Activated T-cell treated with anti-CD3 and anti-CD28 coated beads for 4 hours (primary cell): ENCODE results near the gene CAMTA1.

ENCODE experiments used
- DNase-seq: peaks from one replicate; pipeline ENCODE4 v3.0.0-alpha.2; 2020

CAMTA1 gene

DNA sequence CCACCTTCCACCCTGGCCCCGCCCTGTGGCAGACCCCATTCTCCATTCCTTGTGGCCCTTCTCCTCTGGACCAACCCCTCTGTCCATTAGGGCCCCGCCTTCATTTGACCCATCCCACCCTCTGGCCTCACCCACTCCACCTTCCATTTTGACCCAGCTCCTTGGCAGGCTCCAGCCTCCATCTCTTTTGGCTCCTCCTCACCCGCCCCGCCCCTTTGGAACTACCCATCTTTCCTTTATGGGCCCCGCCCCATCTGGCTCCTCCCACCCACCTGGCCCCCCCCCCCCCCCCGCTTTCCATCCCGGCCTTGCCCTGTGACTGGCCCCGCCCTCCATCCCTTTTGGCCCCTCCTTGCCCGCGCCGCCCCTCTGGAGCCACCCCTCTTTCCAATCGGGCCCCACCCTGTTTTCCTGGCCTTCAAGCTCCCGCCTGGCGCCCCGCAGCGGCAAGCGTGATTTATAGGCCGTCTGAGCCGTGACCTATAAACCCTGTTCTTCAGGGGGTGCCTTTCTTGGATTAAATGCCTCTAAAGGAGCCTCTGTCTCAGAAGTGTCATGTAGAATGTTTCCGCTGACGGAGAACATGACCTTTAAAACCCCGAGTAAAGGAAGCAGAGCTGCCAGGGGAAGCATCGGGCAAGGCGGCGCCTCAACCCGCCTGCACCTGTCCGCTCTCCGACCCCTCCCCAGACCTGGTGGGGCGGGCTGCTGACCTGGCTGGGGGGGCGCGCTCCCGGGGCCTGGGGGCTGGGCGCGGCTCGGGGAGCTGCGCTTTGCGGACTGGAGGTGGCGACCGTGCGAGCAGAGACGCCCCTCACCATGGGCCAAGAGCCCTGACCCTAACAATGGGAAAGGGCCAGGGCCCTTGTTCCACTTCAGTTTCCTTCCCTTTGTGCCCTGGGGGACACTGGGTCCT lies 178.0 kb downstream of the CAMTA1 start:
- peak; percentile 32 for DNase-seq

DNA sequence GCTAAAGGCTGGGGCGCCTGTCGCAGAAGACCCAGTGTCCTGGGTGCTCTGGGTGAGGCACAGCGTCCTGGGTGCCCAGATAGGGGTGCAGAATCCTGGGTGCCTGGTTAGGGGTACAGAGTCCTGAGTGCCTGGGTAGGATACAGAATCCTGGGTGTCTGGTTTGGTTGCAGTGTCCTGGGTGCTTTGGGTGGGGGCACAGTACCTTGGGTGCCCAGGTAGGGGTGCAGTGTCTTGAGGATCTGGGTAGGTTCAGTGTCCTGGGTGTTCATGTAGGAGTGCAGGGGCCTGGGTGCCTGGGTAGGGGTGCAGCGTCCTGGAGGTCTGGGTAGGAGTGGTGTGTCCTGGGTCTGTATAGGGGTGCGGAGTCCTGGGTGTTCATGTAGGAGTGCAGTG lies 178.7 kb downstream of the CAMTA1 start:
- no peak for DNase-seq

DNA sequence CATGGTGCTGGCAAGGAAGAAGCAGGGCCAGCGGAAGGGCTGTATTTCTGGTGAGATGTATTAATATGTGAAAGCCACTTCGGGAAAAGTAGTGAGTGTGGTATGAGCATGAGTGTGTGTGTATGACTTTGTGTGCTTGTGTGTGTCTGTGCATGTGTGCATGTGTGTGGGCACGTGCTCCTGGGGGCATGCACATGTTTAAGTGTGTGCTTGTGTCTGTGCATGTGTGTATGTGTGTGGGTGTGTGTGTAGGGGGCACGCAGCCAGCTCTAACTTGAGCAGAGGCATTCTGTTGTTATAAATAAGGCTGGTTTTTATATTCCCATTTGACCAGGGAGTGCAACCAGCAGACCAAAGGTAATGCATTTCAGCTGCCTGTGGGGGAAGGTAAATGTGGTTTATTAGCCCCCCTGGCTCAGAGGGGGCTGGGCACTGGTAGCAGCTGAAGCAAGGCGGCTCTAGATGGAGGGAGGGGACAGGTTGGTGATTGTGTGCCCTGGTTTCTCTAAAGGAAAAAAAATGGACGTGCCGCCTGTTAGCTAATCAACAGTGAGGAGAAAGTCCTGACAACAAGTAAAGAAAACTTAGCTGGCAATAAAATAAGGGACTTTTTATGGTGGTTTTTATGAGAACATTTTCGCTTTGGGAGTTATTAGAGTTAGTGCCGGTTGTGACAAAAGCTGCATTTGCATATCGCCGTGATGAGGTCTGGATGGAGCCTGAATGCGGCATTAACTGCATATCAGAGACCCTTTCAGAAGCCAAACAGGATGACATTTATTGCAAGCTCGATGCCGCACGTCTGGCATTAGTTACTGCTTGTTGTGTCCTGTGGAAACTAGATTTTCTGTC lies 180.1 kb downstream of the CAMTA1 start:
- no peak for DNase-seq

DNA sequence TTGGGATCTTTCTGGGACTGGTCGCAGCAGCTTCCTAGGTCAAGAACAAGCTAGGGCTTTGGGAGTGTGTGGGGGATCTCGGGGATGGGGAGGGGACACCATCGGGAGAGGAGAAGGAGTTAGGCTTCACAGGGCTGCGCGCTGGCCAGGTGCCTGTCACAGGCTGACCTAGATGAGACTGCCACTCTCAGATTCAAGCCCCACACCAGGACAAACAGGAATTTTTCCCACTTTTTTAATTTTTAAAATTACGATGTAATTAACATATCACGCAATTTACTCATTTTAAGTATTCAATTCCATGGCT lies 180.6 kb downstream of the CAMTA1 start:
- DNase-seq: no peak

DNA sequence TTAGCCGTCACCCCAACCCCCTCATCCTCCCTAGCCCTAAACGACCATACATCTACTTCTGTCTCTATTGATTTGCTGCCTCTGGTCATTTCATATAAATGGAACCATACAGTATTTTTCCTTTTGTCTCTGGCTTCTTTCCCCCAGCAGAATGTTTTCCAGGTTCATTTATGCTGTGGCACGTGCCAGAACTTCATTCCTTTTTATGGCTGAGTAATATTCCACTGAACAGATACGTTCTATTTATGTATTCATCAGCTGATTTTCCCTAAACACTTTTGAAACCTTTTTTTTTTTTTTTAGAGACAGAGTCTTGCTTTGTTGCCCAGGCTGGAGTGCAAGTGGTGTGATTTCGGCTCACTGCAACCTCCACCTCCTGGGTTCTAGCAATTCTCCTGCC lies 181.1 kb downstream of the CAMTA1 start:
- DNase-seq: no peak

DNA sequence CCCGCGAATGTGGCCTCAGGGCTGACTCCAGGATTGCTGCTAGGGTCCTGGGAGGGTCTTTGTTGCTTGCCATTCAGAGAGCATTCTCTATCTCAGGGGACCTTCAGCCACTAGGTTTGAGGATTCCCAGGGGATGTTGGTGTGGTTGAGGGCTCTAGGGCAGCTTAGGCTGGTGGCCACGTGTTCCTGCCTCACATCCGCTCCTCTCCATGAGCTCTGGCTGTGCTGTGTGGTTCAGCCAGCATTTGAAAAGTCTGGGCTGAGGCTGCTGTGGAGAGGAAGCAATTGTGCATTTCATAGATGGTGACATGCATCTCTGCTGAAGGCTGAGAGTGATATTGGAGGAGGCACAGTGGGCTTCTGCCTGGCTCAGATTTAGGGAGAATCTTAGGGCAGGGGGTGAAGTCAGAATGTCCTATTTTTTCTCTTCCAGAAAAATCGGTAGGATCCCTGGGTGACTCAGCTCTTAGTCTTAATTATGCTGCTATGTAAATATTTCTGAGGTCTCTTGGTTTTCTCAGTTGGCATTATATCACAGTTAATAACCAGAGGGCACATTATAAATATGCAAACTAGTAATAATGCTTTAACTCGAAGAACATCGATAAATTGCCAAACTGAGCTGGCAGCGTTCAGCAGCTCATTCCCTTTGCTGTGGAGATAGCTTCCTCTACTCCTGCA lies 182.3 kb downstream of the CAMTA1 start:
- DNase-seq: no peak

DNA sequence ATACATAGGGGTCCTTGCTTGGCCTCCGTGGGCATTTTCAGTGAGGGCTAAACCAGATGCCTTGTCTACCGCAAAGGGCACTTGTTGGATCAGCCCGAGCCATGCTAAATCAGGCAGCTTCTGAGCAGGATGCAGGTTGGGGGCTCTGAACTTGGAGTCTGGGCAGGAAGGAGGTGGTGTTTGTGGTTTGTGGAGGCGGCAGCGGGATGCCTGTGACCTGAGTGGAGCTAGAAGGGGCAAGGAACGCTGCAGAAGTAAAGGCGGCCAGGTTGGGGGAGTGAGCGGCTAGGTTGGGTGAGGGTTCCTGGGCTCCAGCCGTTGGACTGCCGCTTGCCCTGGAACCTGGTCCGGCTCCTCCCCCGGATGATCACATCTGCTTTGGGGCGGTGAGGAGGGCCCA lies 183.9 kb downstream of the CAMTA1 start:
- DNase-seq: no peak

DNA sequence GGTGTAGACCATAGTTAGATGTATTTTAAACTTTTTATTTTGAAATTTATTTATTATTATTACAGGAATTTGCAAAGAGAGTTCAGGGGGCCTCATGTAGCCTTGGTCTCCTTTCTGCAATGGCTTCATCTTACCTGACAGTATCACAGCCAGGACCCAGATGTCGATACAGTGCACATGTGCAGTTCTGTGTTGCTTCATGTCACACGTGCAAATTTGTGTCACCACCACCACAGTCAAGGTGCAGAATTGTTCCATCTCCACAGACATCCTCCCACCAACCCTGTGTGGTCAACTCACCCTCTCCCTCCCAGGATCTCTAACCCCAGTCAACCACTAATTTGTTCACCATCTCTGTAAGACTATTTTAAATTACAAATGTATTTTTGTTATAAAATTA lies 184.5 kb downstream of the CAMTA1 start:
- no peak for DNase-seq

DNA sequence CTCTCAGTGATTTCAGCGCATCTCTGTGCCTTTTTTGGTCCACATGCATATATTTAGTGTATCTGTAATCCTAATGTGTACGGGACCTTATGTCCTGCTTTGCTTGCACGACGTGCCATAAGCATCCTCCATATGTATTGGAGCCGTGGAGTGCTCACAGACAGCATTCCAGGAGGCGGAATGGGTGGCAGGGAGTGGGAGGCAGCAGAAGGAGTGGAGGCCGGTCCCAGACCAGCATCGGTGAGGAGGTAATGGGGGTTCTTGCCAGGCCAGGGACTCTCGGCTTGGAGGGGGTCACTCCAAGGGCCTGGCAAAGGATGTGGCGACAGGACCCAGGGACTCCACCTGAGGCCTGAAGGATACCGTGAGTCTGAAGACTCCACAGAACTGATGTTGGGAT lies 185.0 kb downstream of the CAMTA1 start:
- no peak for DNase-seq

DNA sequence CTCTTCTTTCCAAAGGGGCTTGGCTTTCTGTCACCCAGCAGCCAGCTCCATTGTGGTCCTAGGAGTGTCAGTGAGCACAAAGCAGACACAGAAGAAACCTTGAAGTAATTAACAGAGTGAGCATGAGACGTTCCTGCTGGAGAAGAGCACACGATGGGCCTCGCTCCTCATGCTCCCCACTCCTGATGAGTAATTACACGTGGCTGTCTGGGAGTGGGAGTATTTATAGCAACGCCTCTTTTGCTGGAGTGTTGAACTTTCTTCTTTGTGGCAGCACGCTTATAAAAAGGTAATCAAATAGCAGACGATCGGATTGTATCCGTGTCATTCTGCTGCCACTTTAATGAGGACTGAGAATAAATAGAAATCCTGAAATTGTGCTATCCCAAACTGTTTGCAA lies 185.8 kb downstream of the CAMTA1 start:
- no peak for DNase-seq

DNA sequence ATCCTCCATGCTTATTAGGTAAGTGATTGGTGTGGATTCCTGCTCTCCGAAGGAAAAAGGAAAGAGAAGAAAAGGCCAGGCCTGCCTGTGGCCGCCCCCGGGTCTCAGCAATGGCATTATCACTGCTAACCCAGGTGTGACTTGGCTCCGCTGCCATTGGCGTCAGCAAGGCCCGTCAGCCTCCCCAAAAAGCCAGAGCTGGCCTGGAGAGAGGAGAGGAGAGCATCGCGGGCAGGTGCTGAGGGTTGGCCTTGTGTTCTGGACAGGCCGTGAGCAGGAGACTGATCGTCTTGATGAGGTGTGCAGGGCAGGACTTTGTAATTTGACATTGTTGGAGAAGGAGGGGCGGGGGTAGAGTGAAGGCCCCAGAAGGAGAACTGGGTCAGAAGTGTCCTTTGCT lies 186.4 kb downstream of the CAMTA1 start:
- DNase-seq: no peak

DNA sequence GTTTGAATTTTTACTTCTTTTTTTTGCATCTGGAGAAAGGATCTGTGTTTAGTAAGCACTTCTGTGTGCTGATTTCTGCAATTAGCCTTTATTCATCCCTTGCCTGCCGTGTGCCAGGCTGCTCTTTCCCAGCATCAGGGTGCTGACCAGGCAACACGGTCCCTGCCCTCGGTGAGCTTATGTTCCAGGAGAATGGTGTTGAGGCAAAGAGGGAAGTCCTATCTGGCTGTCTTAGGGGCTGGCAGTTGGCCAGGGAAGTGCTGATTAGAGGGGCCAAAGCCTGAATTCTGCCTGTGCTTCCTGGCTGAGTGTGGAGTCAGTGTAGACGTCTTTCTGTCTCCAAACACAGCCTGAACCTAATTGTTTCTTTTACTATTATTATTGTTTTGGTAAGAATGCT lies 187.1 kb downstream of the CAMTA1 start:
- DNase-seq: no peak

DNA sequence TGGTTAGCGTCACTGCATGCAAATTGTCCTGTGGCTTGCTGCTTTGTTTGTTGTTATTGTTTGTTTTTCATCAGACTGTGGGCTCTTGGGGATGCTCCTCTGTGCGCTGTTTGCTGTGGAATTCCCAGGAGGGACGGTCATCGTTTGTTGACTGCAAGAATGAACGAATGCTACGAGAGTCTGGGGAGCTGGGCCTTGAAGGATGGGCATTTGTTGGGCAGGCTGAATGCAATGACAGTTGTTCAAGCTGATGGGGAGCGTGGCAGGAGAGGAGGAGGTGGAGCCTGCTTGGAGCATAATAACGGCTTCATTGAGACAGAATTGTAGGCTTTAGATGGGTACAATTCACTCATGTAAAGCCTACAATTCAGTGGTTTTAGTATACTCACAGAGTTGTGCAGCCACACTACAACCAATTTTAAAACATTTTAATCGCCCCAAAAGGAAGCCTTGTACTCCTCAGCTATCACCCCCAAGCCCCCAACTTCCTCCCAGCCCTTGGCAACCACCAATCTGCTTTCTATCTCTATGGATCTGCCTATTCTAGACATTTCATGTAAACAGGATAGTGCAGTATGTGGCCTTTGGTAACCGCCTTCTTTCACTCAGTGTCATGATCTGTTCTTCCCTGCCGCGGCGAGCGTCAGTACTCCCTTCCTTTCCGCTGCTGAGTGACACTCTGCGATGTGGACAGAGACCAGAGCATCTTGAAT lies 190.2 kb downstream of the CAMTA1 start:
- DNase-seq: no peak

DNA sequence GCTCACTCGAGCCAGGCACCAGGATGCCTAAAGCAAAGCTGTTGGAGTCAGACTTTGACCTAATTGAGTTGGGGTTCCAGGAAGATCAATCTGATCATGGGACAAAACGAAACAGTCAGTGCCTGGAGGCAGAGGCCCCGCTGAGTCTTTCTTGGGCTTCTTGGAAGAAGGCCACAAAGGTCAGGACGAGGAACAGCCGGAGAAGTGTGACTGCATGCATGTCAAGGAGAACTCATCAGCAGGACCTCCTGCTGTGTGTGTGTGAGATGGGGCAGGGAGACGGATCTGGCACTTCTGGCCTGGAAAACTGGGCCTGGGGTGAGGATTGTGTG lies 190.8 kb downstream of the CAMTA1 start:
- DNase-seq: no peak

DNA sequence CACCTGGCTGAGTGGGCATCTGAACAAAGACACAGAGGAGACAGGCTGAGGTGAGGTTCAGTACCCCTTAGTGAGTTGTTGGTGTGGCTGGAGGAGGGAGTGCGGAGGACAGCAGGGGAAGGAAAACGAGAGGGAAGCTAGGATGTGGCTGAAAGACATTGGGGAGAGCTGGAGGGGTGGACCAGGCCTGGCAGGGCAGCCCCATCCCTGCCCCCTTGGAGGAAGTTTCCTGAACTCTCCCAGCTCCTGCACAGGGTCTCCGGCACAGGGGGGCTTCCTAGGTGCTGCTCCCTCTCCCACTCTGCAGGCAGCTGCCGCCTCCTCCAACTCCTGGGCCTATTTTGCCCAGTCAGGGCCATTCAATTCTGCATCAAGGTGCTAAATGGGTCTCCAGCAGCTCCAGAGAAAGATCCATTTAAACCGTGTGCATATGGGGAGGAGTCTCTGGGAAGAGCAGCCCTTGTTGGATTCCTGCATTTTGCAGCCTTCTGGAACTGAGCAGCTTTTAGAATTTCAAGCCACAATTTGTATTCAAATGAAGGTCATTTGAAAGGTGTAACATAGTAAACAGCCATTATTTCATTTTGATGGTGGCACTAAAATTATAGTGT lies 193.9 kb downstream of the CAMTA1 start:
- DNase-seq: no peak

DNA sequence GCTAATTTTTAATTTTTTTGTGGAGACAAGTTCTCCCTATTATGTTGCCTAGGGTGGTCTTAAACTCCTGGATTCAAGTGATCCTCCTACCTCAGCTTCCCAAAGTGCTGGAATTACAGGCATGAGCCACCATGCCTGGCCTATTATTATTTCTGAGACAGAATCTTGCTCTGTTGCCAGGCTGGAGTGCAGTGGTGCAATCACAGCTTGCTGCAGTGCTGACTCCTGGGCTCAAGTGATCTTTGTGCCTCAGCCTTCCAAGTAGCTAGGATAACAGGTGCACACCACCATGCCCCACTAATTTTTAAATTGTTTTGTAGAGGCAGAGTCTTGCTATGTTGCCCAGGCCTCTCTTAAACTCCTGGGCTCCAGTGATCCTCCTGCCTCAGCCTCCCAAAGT lies 196.3 kb downstream of the CAMTA1 start:
- no peak for DNase-seq

DNA sequence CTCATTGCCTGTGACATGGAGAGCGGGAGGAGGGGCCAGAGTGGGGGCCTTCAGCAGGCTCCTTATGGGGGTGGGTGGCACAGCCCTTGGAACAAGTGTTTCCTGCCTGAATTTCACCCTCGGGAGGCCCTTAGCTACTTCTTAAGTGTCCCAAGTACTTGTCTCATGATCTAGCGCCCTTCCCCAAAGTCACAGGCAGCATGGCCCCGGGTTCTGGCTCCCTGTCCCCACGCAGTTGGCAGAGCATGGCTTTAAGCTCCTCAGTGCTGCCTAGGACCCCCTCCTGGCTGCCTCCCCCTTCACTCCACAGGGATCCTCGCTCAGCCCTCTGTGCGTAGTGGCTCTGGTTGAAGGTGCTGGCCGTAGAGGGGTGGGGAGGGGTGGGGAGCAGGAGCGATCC lies 197.2 kb downstream of the CAMTA1 start:
- DNase-seq: no peak

DNA sequence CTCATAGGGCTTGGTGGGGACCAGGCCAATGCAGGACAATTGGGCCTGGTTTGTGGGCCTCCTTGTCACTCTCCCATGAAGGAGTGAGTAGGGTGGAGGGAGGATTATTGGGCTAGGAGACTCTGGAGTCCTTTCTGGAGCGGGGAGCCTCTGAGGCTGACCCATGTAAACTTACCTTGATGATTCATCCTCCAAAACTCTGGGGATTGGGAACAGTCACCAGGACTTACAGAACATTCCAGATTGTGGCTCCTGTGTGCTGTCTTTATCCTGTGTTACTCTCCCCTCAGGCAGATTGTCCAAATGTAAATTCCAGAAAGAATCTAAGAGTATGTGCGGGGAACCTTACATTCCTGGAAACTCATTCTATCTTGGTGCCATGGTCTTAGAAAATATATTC lies 197.6 kb downstream of the CAMTA1 start:
- DNase-seq: no peak

DNA sequence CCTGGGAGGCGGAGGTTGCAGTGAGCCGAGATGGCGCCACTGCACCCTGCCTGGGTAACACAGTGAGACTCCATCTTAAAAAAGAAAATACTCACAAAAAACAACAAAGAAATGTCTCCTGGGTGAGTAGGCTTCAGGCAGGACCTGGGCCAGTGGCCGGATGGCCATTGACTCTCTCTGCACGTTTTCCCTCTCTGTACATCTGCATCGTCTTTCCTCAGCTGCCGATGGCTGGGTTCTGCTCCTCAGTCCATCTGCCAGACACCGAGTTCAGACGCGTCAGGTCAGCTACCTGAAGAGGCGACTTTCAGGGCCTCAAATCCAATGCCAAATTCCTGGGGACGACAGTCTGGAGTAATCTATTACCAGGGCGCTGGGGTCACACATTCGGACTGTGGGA lies 199.3 kb downstream of the CAMTA1 start:
- no peak for DNase-seq

DNA sequence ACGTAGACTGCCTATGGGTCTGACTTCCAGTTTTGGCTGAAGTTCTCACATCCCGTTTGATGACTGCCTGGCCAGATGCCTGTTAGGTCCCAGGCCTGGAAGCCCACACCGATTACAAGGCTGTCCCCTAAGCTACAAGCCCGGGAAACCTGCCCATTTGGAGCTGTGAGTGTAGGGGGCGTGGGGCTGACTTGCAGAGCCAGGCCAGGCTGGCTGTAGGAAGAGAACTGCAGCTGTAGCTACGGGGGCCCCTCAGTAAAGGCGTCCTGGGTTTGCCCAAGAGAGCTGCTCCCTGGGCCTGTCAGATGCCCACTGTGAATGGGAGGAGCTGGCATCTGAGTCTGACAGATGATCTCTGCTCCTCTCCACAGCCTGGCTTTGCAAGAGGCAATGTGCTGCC lies 199.7 kb downstream of the CAMTA1 start:
- DNase-seq: no peak

DNA sequence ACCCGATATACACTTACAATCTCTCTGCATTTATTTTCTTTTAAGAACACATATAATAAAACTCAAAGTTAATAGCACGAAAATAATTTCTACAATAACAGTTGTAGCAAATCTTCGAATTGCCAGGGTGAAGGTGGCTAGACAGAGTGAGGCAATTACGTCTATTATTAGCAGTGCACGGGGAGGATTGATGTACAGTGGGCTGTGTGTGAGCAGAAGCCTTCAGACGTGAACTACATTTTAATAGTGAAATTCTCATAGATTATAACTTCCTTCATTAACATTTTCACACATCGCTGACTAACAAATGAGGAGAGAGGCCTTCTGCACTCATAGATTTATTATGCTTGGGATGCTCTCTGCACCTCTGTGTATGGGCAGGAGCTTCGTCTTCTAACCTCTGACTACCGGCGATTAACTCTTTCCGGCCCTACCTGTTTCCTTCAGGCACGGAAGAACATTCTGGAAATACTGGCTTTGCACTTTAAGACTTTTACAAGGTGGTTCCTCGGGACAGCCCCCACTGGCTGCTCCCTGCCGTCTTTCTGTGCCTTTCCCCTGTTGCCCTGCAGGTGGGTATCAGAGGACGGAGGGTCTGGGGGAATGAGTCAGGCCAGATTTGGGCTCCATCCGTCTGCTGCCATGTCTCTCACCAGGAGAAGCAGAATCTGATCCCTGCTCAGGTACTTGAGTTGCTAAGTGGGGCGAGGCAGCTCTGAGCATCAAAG lies 200.5 kb downstream of the CAMTA1 start:
- no peak for DNase-seq

DNA sequence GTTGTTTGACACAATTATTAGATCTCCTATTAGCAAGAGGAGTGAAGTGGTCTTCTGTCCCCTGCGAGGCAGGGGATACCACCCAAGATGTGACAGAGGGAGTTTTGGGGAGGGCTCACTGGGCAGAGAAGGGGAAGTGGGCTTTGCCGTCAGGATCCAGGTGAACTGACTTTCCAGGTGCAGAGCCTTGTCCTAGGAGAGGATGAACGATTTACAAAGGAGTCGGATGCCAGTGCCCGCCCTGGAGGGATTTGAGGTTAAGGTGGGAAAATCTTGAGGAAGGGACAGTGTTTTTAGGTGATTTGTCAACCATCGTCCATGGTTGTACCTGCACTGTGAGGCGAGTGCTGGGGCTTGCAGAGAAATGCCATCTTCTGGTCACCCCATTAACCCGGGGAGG lies 201.0 kb downstream of the CAMTA1 start:
- DNase-seq: no peak
